HepG2 (cell line): Measurements from ENCODE around the gene CRYM. TPM values are rescaled to one million over a fixed set of nuclear protein-coding genes. Genes with fewer than 3 reads are reported as not detected.
A peak's percentile ranks its signal among the peaks of the same experiment; 100 is the strongest.

Experiments used
- ATRX ChIP-seq: sonication (generic); formaldehyde crosslinking; IDR thresholded peaks from 2 replicates; pipeline ENCODE4 v1.4.0; 2020; ENCODE audit warnings: missing genetic modification reagents, borderline replicate concordance
- BCL6 ChIP-seq: IDR thresholded peaks from 2 replicates; pipeline ENCODE4 v1.6.1; 2016; ENCODE audit warnings: missing genetic modification reagents, missing compliant biosample characterization
- HES4 ChIP-seq: sonication (generic); formaldehyde crosslinking; IDR thresholded peaks from 2 replicates; pipeline ENCODE4 v1.9.0; 2021; ENCODE audit warnings: mild to moderate bottlenecking, missing genetic modification reagents, borderline replicate concordance
- HINFP ChIP-seq: sonication (generic); formaldehyde crosslinking; IDR thresholded peaks from 2 replicates; pipeline ENCODE4 v1.4.0; 2020; ENCODE audit warnings: low read depth, mild to moderate bottlenecking, missing genetic modification reagents
- IRF1 ChIP-seq: sonication (generic); formaldehyde crosslinking; IDR thresholded peaks from 2 replicates; pipeline ENCODE4 v1.4.0; 2020; ENCODE audit warnings: low read depth, mild to moderate bottlenecking, missing genetic modification reagents
- KDM5A ChIP-seq: fragments of 200-600 bp; sonication (generic); IDR thresholded peaks from 2 replicates; pipeline ENCODE4 v1.7.0; 2018; ENCODE audit warnings: antibody characterized with exemption, mild to moderate bottlenecking, low read length, borderline replicate concordance
- KMT2B ChIP-seq: IDR thresholded peaks from 2 replicates; pipeline ENCODE4 v1.6.1; 2016; ENCODE audit warnings: missing genetic modification reagents, missing compliant biosample characterization
- NR2F6 ChIP-seq, 2 experiments: IDR thresholded peaks; 2 replicates each; pipeline ENCODE4 v1.6.1; 2016; ENCODE audit warnings: antibody characterized with exemption in 1 of 2, mild to moderate bottlenecking in 1 of 2
- PAXIP1 ChIP-seq: sonication (generic); formaldehyde crosslinking; conservative IDR thresholded peaks from 2 replicates; pipeline ENCODE4 v1.4.0; 2020; ENCODE audit warnings: mild to moderate bottlenecking, missing genetic modification reagents, moderate library complexity
- SATB2 ChIP-seq: sonication (generic); formaldehyde crosslinking; IDR thresholded peaks from 2 replicates; pipeline ENCODE4 v1.5.0; 2020; ENCODE audit warnings: missing genetic modification reagents
- TAF1 ChIP-seq: sonication (generic); formaldehyde crosslinking; IDR thresholded peaks from 2 replicates; pipeline ENCODE4 v1.4.0; 2020; ENCODE audit warnings: missing genetic modification reagents
- XRCC5 ChIP-seq: fragments of 200-400 bp; formaldehyde crosslinking; optimal IDR thresholded peaks from 2 replicates; pipeline ENCODE3; 2017; ENCODE audit warnings: mild to moderate bottlenecking, low read length
- ZFP36L1 ChIP-seq: sonication (generic); formaldehyde crosslinking; IDR thresholded peaks from 2 replicates; pipeline ENCODE4 v1.8.0; 2022; ENCODE audit warnings: mild to moderate bottlenecking, missing genetic modification reagents, moderate library complexity
- ZKSCAN5 ChIP-seq: sonication (generic); formaldehyde crosslinking; IDR thresholded peaks from 2 replicates; pipeline ENCODE4 v1.5.1; 2020; ENCODE audit warnings: mild to moderate bottlenecking, missing genetic modification reagents
- ZNF275 ChIP-seq: sonication (generic); formaldehyde crosslinking; IDR thresholded peaks from 2 replicates; pipeline ENCODE4 v1.8.0; 2022; ENCODE audit warnings: missing genetic modification reagents, mild to moderate bottlenecking, inconsistent platforms, borderline replicate concordance
- ZNF646 ChIP-seq: sonication (generic); formaldehyde crosslinking; IDR thresholded peaks from 2 replicates; pipeline ENCODE4 v1.9.0; 2021; ENCODE audit warnings: mild to moderate bottlenecking, missing genetic modification reagents
- ZSCAN25 ChIP-seq: sonication (generic); formaldehyde crosslinking; IDR thresholded peaks from 2 replicates; pipeline ENCODE4 v1.8.0; 2022; ENCODE audit warnings: mild to moderate bottlenecking, missing genetic modification reagents
- polyA plus RNA-seq, 8 experiments: library from polyadenylated mRNA; depleted of rRNA in 3 of 8; stranded (reverse) in 7 of 8; unstranded in 1 of 8; fragments of >200 nt; fragmentation: Illumina TruSeq in 4 of 8; extraction: Trizol in 4 of 8; gene quantifications; 2 replicates each; pipeline versions ENCODE4 v1.2.1 to v1.2.3, GENCODE V29; 2011 to 2016; ENCODE audit warnings: low read depth in 4 of 8, missing spikeins in 1 of 8, mixed read lengths in 1 of 8; ENCODE audit not compliant: insufficient read depth in 1 of 8
- total RNA-seq, 5 experiments: library from RNA; depleted of rRNA; stranded (reverse); fragments of >200 nt; fragmentation: Illumina TruSeq; extraction: Trizol; gene quantifications; 2 replicates each; pipeline ENCODE4 v1.2.3, GENCODE V29; 2016; ENCODE audit warnings: low read depth in 1 of 5

CRYM gene
- total and polyA plus RNA-seq, 2 of the 13 experiments (the other 11 are each of a cell fraction or from before 2014, with no cell fraction given), result 1.9 to 2.2 TPM

GRCh38 chr16:21326459-21326858 is 48.4 kb upstream of the CRYM start (continued):
- no peak for TF ChIP-seq ZNF275 (CRISPR knock-in tag)
- TF ChIP-seq SATB2 (CRISPR knock-in tag), result no peak
- no peak for TF ChIP-seq TAF1 (CRISPR knock-in tag)
- TF ChIP-seq KMT2B (CRISPR knock-in tag), result no peak
- no peak for TF ChIP-seq HINFP (CRISPR knock-in tag)
- no peak for TF ChIP-seq IRF1 (CRISPR knock-in tag)
- TF ChIP-seq ZNF646, result no peak
- TF ChIP-seq HES4, result no peak
- TF ChIP-seq ZKSCAN5, result no peak
- TF ChIP-seq NR2F6 (IDR thresholded peaks at IDR 0.05), result peak; percentile 65; the same call in 1 of the 2 replicates
- peak; percentile 67; the same call in 1 of the 2 replicates for TF ChIP-seq NR2F6 (CRISPR knock-in tag; IDR thresholded peaks at IDR 0.05)
- no peak for TF ChIP-seq ATRX
- TF ChIP-seq ZSCAN25 (CRISPR knock-in tag), result no peak
- no peak for TF ChIP-seq XRCC5
- 0 out of 2 replicates have a peak, but pooled peaks have one; percentile 17 for TF ChIP-seq BCL6 (CRISPR knock-in tag)
- TF ChIP-seq PAXIP1 (CRISPR knock-in tag), result peak; percentile 39
- TF ChIP-seq KDM5A, result no peak
- TF ChIP-seq ZFP36L1 (CRISPR knock-in tag), result 0 out of 2 replicates have a peak, but pooled peaks have one; percentile 63
